Loucy (cell line): ENCODE measurements around the gene CRAMP1.

Source experiments
- H2AFZ ChIP-seq: fragments of 200-600 bp; sonication (generic); 2 replicates; pipeline ENCODE4 v1.6.0; 2016; ENCODE audit warnings: antibody characterized with exemption, mild to moderate bottlenecking, low read length, moderate library complexity
- H3F3A ChIP-seq: fragments of 200-600 bp; 2 replicates; pipeline ENCODE4 v1.6.0; 2016; ENCODE audit warnings: antibody characterized with exemption, low read depth, mild to moderate bottlenecking
- H3K27me3 ChIP-seq: fragments of 200-600 bp; sonication (generic); 2 replicates; pipeline ENCODE4 v1.6.1; 2014; ENCODE audit warnings: low read length, mild to moderate bottlenecking; ENCODE audit not compliant: insufficient read depth, poor library complexity, severe bottlenecking
- H3K36me3 ChIP-seq: fragments of 200-600 bp; sonication (generic); 2 replicates; pipeline ENCODE4 v1.6.1; 2016; ENCODE audit warnings: low read length; ENCODE audit not compliant: insufficient read depth
- H3K4me1 ChIP-seq: fragments of 200-600 bp; sonication (generic); 2 replicates; pipeline ENCODE4 v1.5.1; 2014; ENCODE audit warnings: low read length, mild to moderate bottlenecking; ENCODE audit not compliant: insufficient read depth, poor library complexity, severe bottlenecking
- H3K4me2 ChIP-seq: fragments of 200-600 bp; sonication (generic); 2 replicates; pipeline ENCODE4 v1.6.0; 2014; ENCODE audit warnings: antibody characterized with exemption, low read length, low read depth, mild to moderate bottlenecking; ENCODE audit not compliant: poor library complexity, severe bottlenecking
- H3K4me3 ChIP-seq: fragments of 200-600 bp; sonication (generic); 2 replicates; pipeline ENCODE4 v1.5.1; 2014; ENCODE audit warnings: low read length, mild to moderate bottlenecking, mixed read lengths; ENCODE audit not compliant: poor library complexity, severe bottlenecking
- H3K79me2 ChIP-seq: fragments of 200-600 bp; sonication (generic); 2 replicates; pipeline ENCODE4 v1.6.1; 2014; ENCODE audit warnings: low read length; ENCODE audit not compliant: insufficient read depth
- H3K9ac ChIP-seq: fragments of 200-600 bp; sonication (generic); 2 replicates; pipeline ENCODE4 v1.6.0; 2014; ENCODE audit warnings: mild to moderate bottlenecking, low read depth, low read length, moderate library complexity; ENCODE audit not compliant: poor library complexity, severe bottlenecking
- H3K9me2 ChIP-seq: fragments of 200-600 bp; sonication (generic); replicated peaks from 2 replicates; pipeline ENCODE4 v1.6.1; 2016; ENCODE audit warnings: low read depth, low read length, mixed read lengths
- H3K9me3 ChIP-seq: fragments of 200-600 bp; sonication (generic); 2 replicates; pipeline ENCODE4 v1.6.1; 2014; ENCODE audit warnings: mild to moderate bottlenecking, antibody characterized with exemption, low read length, low read depth; ENCODE audit not compliant: insufficient read depth
- H4K20me1 ChIP-seq: fragments of 200-600 bp; sonication (generic); 2 replicates; pipeline ENCODE4 v1.6.0; 2014; ENCODE audit warnings: antibody characterized with exemption, low read length, mild to moderate bottlenecking; ENCODE audit not compliant: insufficient read depth, poor library complexity, severe bottlenecking
- EZH2phosphoT487 ChIP-seq: fragments of 200-600 bp; IDR thresholded peaks from 2 replicates; pipeline ENCODE4 v1.6.1; 2018; ENCODE audit warnings: antibody characterized with exemption, mild to moderate bottlenecking, moderate library complexity, borderline replicate concordance
- TF ChIP-seq, protein P1 (sequence below): fragments of 200-600 bp; sonication (generic); conservative IDR thresholded peaks from 2 replicates; pipeline ENCODE4 v1.5.1; 2014; ENCODE audit warnings: mild to moderate bottlenecking, antibody characterized with exemption, low read length

The CRAMP1 gene

DNA sequence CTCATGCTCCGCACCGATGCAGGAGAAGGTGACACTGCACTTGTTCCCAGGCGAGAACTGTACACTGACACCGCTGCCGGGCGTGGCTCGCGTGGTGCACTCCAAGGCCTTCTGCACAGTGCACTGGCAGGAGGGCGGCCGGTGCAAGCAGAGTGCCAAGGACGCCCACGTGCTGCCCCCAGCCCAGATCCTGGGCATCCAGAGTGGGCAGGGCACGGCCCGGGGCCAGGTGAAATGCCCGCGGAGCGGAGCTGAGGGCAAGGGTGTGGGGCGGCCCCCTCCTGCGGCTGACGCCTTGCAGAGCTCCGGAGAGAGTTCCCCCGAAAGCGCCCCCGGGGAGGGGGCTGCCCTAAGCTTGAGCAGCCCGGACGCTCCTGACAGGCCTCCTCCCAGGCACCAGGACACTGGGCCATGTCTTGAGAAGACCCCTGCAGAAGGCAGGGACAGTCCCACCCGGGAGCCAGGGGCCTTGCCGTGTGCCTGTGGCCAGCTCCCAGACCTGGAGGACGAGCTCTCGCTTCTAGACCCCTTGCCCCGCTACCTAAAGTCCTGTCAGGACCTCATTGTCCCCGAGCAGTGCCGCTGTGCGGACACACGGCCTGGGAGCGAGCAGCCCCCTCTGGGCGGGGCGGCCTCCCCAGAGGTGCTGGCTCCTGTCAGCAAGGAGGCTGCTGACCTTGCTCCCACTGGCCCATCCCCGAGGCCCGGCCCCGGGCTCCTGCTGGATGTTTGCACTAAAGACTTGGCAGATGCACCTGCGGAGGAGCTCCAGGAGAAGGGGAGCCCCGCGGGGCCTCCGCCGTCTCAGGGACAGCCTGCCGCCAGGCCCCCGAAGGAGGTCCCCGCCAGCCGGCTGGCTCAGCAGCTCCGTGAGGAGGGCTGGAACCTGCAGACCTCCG is 44.0 kb downstream of the CRAMP1 start:
- no peaks in the 10 kb centered on the region for H3K4me1 ChIP-seq
- no peak overlapping the region for H3K9ac ChIP-seq
- H3K36me3 ChIP-seq = peaks cover 41% of the 10 kb centered on the region; the same call in 1 of the 2 replicates

DNA sequence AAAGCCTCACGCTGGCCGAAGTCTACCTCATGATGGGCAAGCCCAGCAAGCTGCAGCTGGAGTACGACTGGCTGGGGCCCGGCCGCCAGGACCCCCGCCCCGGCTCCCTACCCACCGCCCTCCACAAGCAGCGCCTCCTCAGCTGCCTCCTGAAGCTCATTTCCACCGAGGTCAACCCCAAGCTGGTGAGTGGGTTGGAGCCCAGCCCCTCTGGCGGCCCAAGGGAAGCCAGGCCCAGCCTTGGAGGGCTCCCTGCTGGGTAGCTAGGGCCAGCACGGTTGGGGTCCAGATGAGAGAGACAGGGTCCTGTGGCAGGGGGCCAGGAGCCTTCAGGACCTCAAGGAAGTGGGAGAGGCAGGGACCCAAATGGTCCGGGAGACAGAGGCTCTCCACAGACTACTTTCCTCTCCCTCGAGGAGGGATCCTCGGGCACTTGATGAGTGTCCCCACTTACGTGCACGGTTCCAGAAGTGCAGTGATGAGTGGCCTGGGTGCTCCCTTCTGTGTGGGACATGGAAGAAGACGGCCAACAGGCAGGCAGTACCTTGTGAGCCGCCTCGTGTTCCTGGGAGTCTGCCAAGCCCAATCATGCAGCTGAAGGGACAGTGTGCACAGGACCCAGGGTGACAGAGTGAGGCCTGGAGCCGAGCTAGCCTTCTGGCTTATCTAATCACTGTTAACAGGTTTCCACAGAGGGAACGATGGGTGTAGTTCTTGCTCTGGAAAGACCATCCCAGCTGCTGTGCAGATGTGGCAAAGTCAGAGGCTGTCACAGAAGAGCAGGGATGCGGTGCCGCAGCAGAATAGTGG is 44.9 kb downstream of the CRAMP1 start:
- TF ChIP-seq, protein P1, sequence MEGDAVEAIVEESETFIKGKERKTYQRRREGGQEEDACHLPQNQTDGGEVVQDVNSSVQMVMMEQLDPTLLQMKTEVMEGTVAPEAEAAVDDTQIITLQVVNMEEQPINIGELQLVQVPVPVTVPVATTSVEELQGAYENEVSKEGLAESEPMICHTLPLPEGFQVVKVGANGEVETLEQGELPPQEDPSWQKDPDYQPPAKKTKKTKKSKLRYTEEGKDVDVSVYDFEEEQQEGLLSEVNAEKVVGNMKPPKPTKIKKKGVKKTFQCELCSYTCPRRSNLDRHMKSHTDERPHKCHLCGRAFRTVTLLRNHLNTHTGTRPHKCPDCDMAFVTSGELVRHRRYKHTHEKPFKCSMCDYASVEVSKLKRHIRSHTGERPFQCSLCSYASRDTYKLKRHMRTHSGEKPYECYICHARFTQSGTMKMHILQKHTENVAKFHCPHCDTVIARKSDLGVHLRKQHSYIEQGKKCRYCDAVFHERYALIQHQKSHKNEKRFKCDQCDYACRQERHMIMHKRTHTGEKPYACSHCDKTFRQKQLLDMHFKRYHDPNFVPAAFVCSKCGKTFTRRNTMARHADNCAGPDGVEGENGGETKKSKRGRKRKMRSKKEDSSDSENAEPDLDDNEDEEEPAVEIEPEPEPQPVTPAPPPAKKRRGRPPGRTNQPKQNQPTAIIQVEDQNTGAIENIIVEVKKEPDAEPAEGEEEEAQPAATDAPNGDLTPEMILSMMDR = no peak
- TF ChIP-seq EZH2phosphoT487 = no peak
- Histone ChIP-seq H3K4me1 (no peaks in the 10 kb centered on the region), H3K79me2 (no peaks in the 10 kb centered on the region), H3K36me3 (peaks cover 32% of the 10 kb centered on the region; the same call in 1 of the 2 replicates), H3K9me3 (no peaks in the 10 kb centered on the region), H3K9me2 (no peaks in the 10 kb centered on the region), H3K27me3 (no peaks in the 10 kb centered on the region), H3K4me2 (no peak overlapping the region), H3K4me3 (no peak overlapping the region), H3F3A (no peaks in the 10 kb centered on the region), H3K9ac (no peak overlapping the region), H4K20me1 (no peaks in the 10 kb centered on the region), H2AFZ (no peak overlapping the region)

More for the DNA sequence above, 44.0 kb downstream of the CRAMP1 start:
- H3F3A ChIP-seq = no peaks in the 10 kb centered on the region
- H3K27me3 ChIP-seq = no peaks in the 10 kb centered on the region
- no peaks in the 10 kb centered on the region for H4K20me1 ChIP-seq
- H3K9me3 ChIP-seq = no peaks in the 10 kb centered on the region
- H3K4me2 ChIP-seq = no peak overlapping the region
- H3K79me2 ChIP-seq = no peaks in the 10 kb centered on the region
- TF ChIP-seq, protein P1 = no peak
- TF ChIP-seq EZH2phosphoT487 = no peak
- no peaks in the 10 kb centered on the region for H3K9me2 ChIP-seq
- no peak overlapping the region for H2AFZ ChIP-seq
- no peak overlapping the region for H3K4me3 ChIP-seq

DNA sequence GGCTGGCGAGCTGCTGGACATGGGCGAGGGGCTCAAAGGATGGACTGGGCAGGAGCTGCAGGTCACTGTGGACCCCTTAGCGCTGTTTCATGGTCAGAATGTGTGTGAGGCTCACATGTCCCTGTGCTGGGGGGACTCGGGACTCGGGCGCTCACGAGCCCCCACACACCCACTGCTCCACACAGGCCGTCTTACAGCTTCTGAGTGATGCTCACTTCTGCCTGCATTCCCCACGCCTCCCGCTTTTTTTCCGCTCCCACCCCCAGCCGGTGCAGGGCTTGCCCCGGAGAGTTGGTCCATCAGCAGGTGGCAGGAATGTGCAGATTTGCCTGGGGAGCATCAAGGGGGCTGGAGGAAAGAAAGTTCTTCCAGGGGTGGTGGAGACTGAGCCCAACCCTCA is 45.7 kb downstream of the CRAMP1 start:
- H3K36me3 ChIP-seq = peaks cover 25% of the 10 kb centered on the region; the same call in 1 of the 2 replicates
- no peak overlapping the region for H3K4me2 ChIP-seq
- H3K79me2 ChIP-seq = no peaks in the 10 kb centered on the region
- no peaks in the 10 kb centered on the region for H3F3A ChIP-seq
- no peak overlapping the region for H3K4me3 ChIP-seq
- no peak overlapping the region for H3K9ac ChIP-seq
- H2AFZ ChIP-seq = no peak overlapping the region
- TF ChIP-seq, protein P1 = no peak
- no peak for TF ChIP-seq EZH2phosphoT487
- no peaks in the 10 kb centered on the region for H3K9me3 ChIP-seq
- H4K20me1 ChIP-seq = no peaks in the 10 kb centered on the region
- no peaks in the 10 kb centered on the region for H3K9me2 ChIP-seq
- no peaks in the 10 kb centered on the region for H3K4me1 ChIP-seq
- no peaks in the 10 kb centered on the region for H3K27me3 ChIP-seq
